Measurements from ENCODE around the gene RERGL. TPM values are rescaled to one million over a fixed set of nuclear protein-coding genes. Genes with fewer than 3 reads are reported as not detected.

RERGL gene
- total RNA-seq, 1 donor from 2014 or later, result not detected

Other genes with a start within 250 kb of the RERGL start
- not detected in 2 replicates for gene PIK3C2G, start 171.3 kb upstream of the RERGL start, total RNA-seq

Measured in pulmonary artery endothelial cell (primary cell).